Motor neuron (in vitro differentiated cells): Measurements from ENCODE around the gene EMC9. TPM values are rescaled to one million over a fixed set of nuclear protein-coding genes. Genes with fewer than 3 reads are reported as not detected.
A peak's percentile ranks its signal among the peaks of the same experiment; 100 is the strongest.

ENCODE experiments used
- ATAC-seq, 8 experiments: fragments of 200-7000 bp; cut with Tn5 transposase; replicated peaks in 6 of 8; 2 replicates each; pipeline ENCODE4 v1.8.0; 2021; ENCODE audit warnings: mild to moderate bottlenecking in 8 of 8, moderate library complexity in 8 of 8
- H3K27ac ChIP-seq, 2 donors: fragments of 250-450 bp; sonication (Bioruptor Pico); 2 replicates each; pipeline ENCODE4 v1.9.0; 2021; ENCODE audit warnings: antibody characterized with exemption in 2 of 2, mild to moderate bottlenecking in 2 of 2, moderate library complexity in 1 of 2
- H3K4me1 ChIP-seq, 2 donors: fragments of 250-450 bp; sonication (Bioruptor Pico); replicated peaks in 1 of 2; 2 replicates each; pipeline ENCODE4 v1.6.1; 2021; ENCODE audit warnings: antibody characterized with exemption in 2 of 2, mild to moderate bottlenecking in 2 of 2, moderate library complexity in 1 of 2
- H3K4me3 ChIP-seq, 5 donors: fragments of 250-450 bp; sonication (Bioruptor Pico); 2 replicates each; pipeline ENCODE4 v1.9.0; 2021; ENCODE audit warnings: antibody characterized with exemption in 5 of 5, mild to moderate bottlenecking in 5 of 5, moderate library complexity in 4 of 5
- WGBS, 10 experiments: fragments of 450-650 bp; shearing (Covaris generic); methylation state at CpG; one replicate each; pipeline ENCODE4 v1.0.0; 2022; 5-methylcytosine and 5-hydroxymethylcytosine counted together
- in situ Hi-C, 9 experiments: fragments of 400-800 bp; cut with MboI; loops; one replicate each; pipeline ENCODE4 v1.15.0; 2021; ENCODE audit warnings: low sequenced_read_pairs in 9 of 9, low pct_unique_long_range_greater_than_20kb in 2 of 9; ENCODE audit not compliant: unreplicated experiment in 9 of 9
- total RNA-seq, 8 experiments: library from RNA; unstranded; fragments of 300-600 nt; gene quantifications; 2 replicates each; pipeline versions ENCODE4 v1.2.3 to v1.2.4, GENCODE V29; 2022

Gene EMC9
- total RNA-seq, 8 experiments from 2014 or later = 16.7 to 41.2 (median 26.0) TPM

DNA sequence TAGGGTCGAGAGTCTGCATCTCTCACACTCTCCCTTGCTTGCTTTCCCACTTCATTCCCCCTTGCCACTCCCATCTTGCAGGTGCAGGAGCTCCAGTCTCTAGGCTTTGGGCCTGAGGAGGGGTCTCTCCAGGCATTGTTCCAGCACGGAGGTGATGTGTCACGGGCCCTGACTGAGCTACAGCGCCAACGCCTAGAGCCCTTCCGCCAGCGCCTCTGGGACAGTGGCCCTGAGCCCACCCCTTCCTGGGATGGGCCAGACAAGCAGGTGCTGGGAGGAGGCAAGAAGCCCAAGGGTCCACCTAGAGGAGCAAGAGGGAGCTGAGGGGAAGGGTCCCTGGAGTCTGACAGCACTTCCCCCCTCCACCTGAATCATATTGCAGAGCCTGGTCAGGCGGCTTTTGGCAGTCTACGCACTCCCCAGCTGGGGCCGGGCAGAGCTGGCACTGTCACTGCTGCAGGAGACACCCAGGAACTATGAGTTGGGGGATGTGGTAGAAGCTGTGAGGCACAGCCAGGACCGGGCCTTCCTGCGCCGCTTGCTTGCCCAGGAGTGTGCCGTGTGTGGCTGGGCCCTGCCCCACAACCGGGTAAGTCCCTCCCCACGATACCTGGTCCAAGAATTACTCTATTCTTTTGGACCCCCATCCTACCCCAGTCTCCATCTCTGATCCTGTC is 10.2 kb upstream of the EMC9 start:
- in situ Hi-C loops = no loop called here
- 80 to 100% (median 100%) methylated on average over 1 to 4 of the region's 16 CpGs; no CpG with 5 or more reads in 3 of the 10 experiments for WGBS, 10 experiments

GRCh38 chr14:24150993-24151392 is 9.6 kb upstream of the EMC9 start:
- H3K4me3 ChIP-seq = no peak overlapping the region
- peaks cover 5 to 8% of the 10 kb centered on the region in 2 donors for H3K4me1 ChIP-seq
- ATAC-seq = no peak
- in situ Hi-C loops = no loop called here
- no CpG with 5 or more reads among the region's 9 CpGs for WGBS, 10 experiments
- no peak overlapping the region for H3K27ac ChIP-seq

More for the DNA sequence above, 10.2 kb upstream of the EMC9 start:
- Histone ChIP-seq H3K27ac (no peak overlapping the region), H3K4me3 (no peak overlapping the region), H3K4me1 (peaks cover 5 to 8% of the 10 kb centered on the region in 2 donors)
- ATAC-seq = no peak

- no peak for ATAC-seq
- H3K4me3 ChIP-seq = no peak overlapping the region
- peaks cover 8 to 9% of the 10 kb centered on the region in 2 donors for H3K4me1 ChIP-seq
- no peak overlapping the region for H3K27ac ChIP-seq
- in situ Hi-C loops = no loop called here
- 68 to 100% (median 89%) methylated on average over 1 to 3 of the region's 9 CpGs; no CpG with 5 or more reads in 6 of the 10 experiments for WGBS, 10 experiments
Measured at GRCh38 chr14:24150567-24150966, 9.2 kb upstream of the EMC9 start.

DNA sequence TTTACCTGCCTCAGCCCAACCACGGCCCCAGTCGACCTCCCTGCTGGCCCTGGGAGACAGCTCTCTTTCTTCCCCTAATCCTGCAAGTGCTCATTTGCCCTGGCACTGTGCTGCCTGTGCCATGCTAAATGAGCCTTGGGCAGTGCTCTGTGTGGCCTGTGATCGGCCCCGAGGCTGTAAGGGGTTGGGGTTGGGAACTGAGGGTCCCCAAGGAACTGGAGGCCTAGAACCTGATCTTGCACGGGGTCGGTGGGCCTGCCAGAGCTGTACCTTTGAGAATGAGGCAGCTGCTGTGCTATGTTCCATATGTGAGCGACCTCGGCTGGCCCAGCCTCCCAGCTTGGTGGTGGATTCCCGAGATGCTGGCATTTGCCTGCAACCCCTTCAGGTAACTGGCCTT is 8.7 kb upstream of the EMC9 start:
- no peak overlapping the region for H3K4me3 ChIP-seq
- WGBS, 10 experiments = 83 to 100% (median 91%) methylated on average over 2 to 5 of the region's 9 CpGs; no CpG with 5 or more reads in 5 of the 10 experiments
- peaks cover 8 to 10% of the 10 kb centered on the region in 2 donors for H3K4me1 ChIP-seq
- in situ Hi-C loops = no loop called here
- ATAC-seq = no peak
- no peak overlapping the region for H3K27ac ChIP-seq

- WGBS, 10 experiments = 93 to 100% (median 100%) methylated on average over 1 to 3 of the region's 3 CpGs; no CpG with 5 or more reads in 1 of the 10 experiments
- Histone ChIP-seq H3K4me3 (no peak overlapping the region), H3K4me1 (peaks cover 8 to 10% of the 10 kb centered on the region in 2 donors), H3K27ac (no peak overlapping the region)
- in situ Hi-C loops = no loop called here
- no peak for ATAC-seq
Measured at GRCh38 chr14:24149302-24149969, 8.0 kb upstream of the EMC9 start.

DNA sequence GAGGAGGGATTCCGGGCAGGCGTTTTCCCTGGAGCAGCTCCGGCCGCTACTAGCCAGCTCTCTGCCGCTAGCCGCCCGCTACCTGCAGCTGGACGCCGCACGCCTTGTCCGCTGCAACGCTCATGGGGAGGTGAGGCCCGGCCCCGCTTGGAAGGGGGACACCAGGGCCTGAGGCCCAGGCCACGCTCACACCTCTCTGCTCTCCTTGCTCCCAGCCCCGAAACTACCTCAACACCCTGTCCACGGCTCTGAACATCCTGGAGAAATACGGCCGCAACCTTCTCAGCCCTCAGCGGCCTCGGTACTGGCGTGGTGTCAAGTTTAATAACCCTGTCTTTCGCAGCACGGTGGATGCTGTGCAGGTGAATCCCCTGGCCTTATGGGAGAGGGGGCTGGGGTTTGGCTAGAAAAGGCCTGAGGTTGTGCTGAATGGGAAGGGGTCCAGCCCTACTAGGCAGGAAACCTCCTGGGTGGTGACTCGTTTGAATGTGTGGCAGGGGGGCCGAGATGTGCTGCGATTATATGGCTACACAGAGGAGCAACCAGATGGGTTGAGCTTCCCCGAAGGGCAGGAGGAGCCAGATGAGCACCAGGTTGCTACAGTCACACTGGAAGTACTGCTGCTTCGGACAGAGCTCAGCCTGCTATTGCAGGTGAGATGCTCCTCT is 6.5 kb upstream of the EMC9 start:
- 0 to 40% (median 4%) methylated on average over 1 to 9 of the region's 29 CpGs; no CpG with 5 or more reads in 5 of the 10 experiments for WGBS, 10 experiments
- in situ Hi-C loops = no loop called here

DNA sequence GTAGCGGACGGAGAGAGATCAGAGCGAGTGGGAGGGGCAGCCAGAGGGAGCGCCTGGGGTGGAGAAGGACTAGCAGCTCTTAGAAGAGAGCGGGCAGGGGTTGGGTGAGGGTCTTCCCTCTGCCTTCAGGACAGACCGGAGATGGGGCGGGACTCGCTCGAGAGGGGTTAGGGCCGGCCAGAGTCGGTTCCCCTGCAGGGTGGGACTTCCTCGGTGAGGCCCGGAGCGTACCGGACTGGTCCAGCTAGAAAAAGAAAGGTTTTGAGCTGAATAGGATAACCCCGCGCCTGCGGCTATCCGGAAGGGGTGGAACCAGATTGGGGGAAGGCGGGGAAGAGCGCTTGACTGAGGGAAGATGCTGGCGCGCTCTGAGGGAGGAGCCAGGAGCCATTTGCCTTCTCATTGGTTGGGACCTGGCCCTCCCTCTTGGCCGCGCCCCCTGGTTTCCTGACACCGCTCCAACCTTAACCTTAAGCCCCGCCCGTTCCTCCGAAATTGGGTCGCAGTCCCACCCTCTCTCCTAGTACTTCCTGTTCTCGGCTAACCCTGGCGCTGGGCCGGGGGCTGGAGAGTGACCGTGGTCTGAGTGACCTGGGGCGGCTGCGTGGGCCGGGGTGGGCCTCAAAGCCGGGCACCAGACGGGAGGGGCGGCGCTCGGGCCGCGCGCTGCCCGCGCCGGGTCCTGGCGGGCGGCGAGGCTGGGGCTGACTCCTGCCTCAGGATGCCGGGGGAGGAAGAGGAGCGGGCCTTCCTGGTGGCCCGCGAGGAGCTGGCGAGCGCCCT is 5.8 kb upstream of the EMC9 start, which contains the start of gene RNF31:
Gene RNF31, plus strand, starts transcription at position 521 of the 783 bp plus-strand sequence. Its CDS starts 201 bp downstream, at position 722.
- Histone ChIP-seq H3K4me3 (peak within 1 kb of the TSS; percentile 59 to 87 (median 72)), H3K4me1 (peaks cover 10% of the 10 kb centered on the region in 2 donors), H3K27ac (peak within 1 kb of the TSS; percentile 70 to 89)
- ATAC-seq = peak; percentile 81 to 88 (median 83)
- in situ Hi-C loops = no loop called here
- WGBS, 10 experiments = 0% methylated on average over 2 to 12 of the region's 57 CpGs; no CpG with 5 or more reads in 5 of the 10 experiments

More for the DNA sequence above, 6.5 kb upstream of the EMC9 start:
- ATAC-seq = no peak
- Histone ChIP-seq H3K4me1 (peaks cover 8 to 10% of the 10 kb centered on the region in 2 donors), H3K27ac (peak overlapping the region; percentile 5 to 69), H3K4me3 (peak overlapping the region; percentile 59 to 87 (median 72))

GRCh38 chr14:24146453-24146977 is 5.1 kb upstream of the EMC9 start, which contains the start of gene PSME2:
PSME2 (minus strand) TSS chr14:24146610; CDS start chr14:24146581, 29 bp downstream.
- no CpG with 5 or more reads among the region's 25 CpGs for WGBS, 10 experiments
- Histone ChIP-seq H3K27ac (peak within 1 kb of the TSS; percentile 70 to 89), H3K4me1 (peaks cover 10 to 11% of the 10 kb centered on the region in 2 donors), H3K4me3 (peak within 1 kb of the TSS; percentile 59 to 87 (median 72))
- ATAC-seq = peak; percentile 52 to 77 (median 72)
- in situ Hi-C loops = no loop called here

DNA sequence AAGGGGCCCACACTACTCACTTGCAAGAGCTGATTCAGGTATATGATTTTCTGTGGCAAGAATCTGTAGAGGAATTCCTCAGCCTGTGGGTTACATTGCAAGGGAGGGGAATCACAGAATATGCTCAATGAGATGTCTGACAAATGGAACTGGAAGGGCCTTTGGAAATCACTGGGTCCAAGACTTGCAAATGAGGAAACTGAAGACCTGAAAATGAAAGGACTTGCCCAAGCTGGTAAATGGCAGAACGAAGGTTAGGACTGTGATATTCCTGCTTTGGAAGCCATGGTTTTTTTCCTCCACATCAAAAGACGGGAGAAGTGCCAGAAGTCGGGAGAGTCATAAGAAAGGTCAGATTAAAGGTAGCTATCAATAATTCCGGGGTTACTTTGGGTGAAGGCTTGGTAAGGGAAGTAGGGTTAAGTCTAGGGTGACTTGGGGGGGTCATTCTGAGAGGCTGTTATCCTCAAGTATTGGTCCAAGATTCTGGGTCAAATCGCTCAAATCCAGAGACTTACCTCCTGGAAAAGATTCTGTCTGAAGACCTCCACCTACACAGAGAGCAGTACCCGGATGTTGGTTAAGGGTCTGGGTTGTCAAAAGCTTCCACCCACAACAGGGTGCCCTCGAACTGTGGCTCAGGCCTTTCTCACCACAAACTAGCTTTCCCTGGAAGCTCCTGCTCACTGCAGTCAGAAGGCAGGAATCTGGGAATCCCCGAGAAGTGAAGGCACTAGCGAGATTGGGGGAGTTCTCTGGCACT is 4.5 kb upstream of the EMC9 start:
- Histone ChIP-seq H3K4me1 (peaks cover 10 to 11% of the 10 kb centered on the region in 2 donors), H3K4me3 (peak overlapping the region; percentile 59 to 87 (median 72)), H3K27ac (peak overlapping the region; percentile 67 to 68)
- WGBS, 10 experiments = 7 to 48% (median 26%) methylated on average over 2 to 5 of the region's 9 CpGs; no CpG with 5 or more reads in 3 of the 10 experiments
- peak in 3 of 8 experiments; percentile 0 for ATAC-seq
- in situ Hi-C loops = no loop called here

- in situ Hi-C loops = no loop called here
- no peak for ATAC-seq
- H3K4me1 ChIP-seq = peaks cover 10 to 11% of the 10 kb centered on the region in 2 donors
- no peak overlapping the region for H3K4me3 ChIP-seq
- WGBS, 10 experiments = 90 to 100% methylated on average over 1 to 2 of the region's 2 CpGs; no CpG with 5 or more reads in 8 of the 10 experiments
- H3K27ac ChIP-seq = no peak overlapping the region
Measured at GRCh38 chr14:24145219-24145618, 3.8 kb upstream of the EMC9 start.

DNA sequence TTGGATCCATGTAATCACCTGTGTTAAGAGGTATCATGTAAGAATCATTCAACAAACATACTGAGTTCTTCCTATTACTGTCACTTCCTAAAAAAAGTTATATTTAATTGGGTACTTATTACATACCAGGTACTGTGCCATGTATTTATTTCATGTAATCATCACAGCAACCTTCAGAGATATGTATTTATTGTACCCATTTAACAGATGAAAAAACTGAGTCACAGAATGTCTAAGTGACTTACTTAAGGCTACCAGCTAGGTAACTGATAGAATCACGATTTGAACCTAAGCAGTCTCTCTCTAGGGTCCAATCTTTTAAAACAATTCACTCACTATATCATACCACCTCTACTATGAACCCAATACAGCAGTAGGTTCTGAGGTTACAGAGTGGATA is 3.1 kb upstream of the EMC9 start:
- Histone ChIP-seq H3K4me1 (peaks cover 13 to 14% of the 10 kb centered on the region in 2 donors), H3K27ac (no peak overlapping the region), H3K4me3 (no peak overlapping the region)
- 40 to 100% (median 100%) methylated on average over 1 of the region's 1 CpG; no CpG with 5 or more reads in 3 of the 10 experiments for WGBS, 10 experiments
- no peak for ATAC-seq
- in situ Hi-C loops = no loop called here
